OCI-LY7 (cell line): ENCODE results near the gene GATAD2B. TPM values are rescaled to one million over a fixed set of nuclear protein-coding genes. Genes with fewer than 3 reads are reported as not detected.

Source experiments
- BruUV-seq: library from RNA; stranded (reverse); fragments of 400-500 nt; replicated peaks from 2 replicates; lab custom pipeline; 2021; lab: Mats Ljungman, UMichigan
- CTCF ChIA-PET: fragments of 300-600 bp; sonication (Branson Sonifier 250); formaldehyde crosslinking; loops from one replicate; lab custom pipeline; 2022; ENCODE audit warnings: antibody characterized with exemption; ENCODE audit not compliant: unreplicated experiment; lab: Charles Lee
- POLR2A ChIA-PET: fragments of 300-600 bp; sonication (Branson Sonifier 250); formaldehyde crosslinking; loops from one replicate; lab custom pipeline; 2022; ENCODE audit warnings: antibody characterized with exemption; lab: Charles Lee
- DNase-seq: peaks from one replicate; pipeline ENCODE4 v3.0.0-alpha.2; 2015; ENCODE audit warnings: low spot score
- H2AFZ ChIP-seq: fragments of 200-600 bp; sonication (generic), shearing (Covaris generic); 2 replicates; pipeline ENCODE4 v1.6.1; 2014; ENCODE audit warnings: mild to moderate bottlenecking, antibody characterized with exemption, low read length, moderate library complexity
- H3K27ac ChIP-seq: fragments of 200-600 bp; sonication (generic); 2 replicates; pipeline ENCODE4 v1.5.1; 2014; ENCODE audit warnings: mixed run types, low read depth, mild to moderate bottlenecking, moderate library complexity, low read length, inconsistent platforms; ENCODE audit not compliant: poor library complexity, severe bottlenecking
- H3K36me3 ChIP-seq: fragments of 200-600 bp; sonication (generic); 2 replicates; pipeline ENCODE4 v1.6.1; 2014; ENCODE audit warnings: mild to moderate bottlenecking, antibody characterized with exemption, low read length, moderate library complexity, mixed read lengths; ENCODE audit not compliant: insufficient read depth
- H3K4me1 ChIP-seq: fragments of 200-600 bp; sonication (generic); 2 replicates; pipeline ENCODE4 v1.5.1; 2014; ENCODE audit warnings: mild to moderate bottlenecking, low read length; ENCODE audit not compliant: insufficient read depth, poor library complexity, severe bottlenecking
- H3K4me2 ChIP-seq: fragments of 200-600 bp; sonication (generic); 2 replicates; pipeline ENCODE4 v1.6.1; 2014; ENCODE audit warnings: mild to moderate bottlenecking, low read length
- H3K4me3 ChIP-seq: fragments of 200-600 bp; sonication (generic); 2 replicates; pipeline ENCODE4 v1.5.1; 2014; ENCODE audit warnings: mild to moderate bottlenecking, low read depth, low read length; ENCODE audit not compliant: poor library complexity, severe bottlenecking
- H3K79me2 ChIP-seq: fragments of 200-600 bp; sonication (generic); 2 replicates; pipeline ENCODE4 v1.6.1; 2016; ENCODE audit warnings: low read depth, mild to moderate bottlenecking, low read length, moderate library complexity, mixed read lengths; ENCODE audit not compliant: insufficient read depth
- H3K9me2 ChIP-seq: fragments of 200-600 bp; sonication (generic); 2 replicates; pipeline ENCODE4 v1.6.1; 2016; ENCODE audit warnings: mild to moderate bottlenecking, low read length, mixed read lengths; ENCODE audit not compliant: insufficient read depth
- H3K9me3 ChIP-seq: fragments of 200-600 bp; sonication (generic); 2 replicates; pipeline ENCODE4 v1.6.1; 2014; ENCODE audit warnings: mild to moderate bottlenecking, mixed run types, low read length, mixed read lengths
- H4K20me1 ChIP-seq: fragments of 200-600 bp; sonication (generic); 2 replicates; pipeline ENCODE4 v1.6.1; 2014; ENCODE audit warnings: mild to moderate bottlenecking, antibody characterized with exemption, low read length, moderate library complexity, mixed read lengths; ENCODE audit not compliant: insufficient read depth
- CTCF ChIP-seq: fragments of 200-600 bp; sonication (generic); conservative IDR thresholded peaks from 2 replicates; pipeline ENCODE4 v1.5.1; 2014; ENCODE audit warnings: mild to moderate bottlenecking, antibody characterized with exemption, low read length, moderate library complexity, mixed read lengths
- EZH2phosphoT487 ChIP-seq: fragments of 200-600 bp; sonication (generic); IDR thresholded peaks from 2 replicates; pipeline ENCODE4 v1.6.1; 2018; ENCODE audit warnings: low read depth, borderline replicate concordance, mild to moderate bottlenecking, mixed run types, antibody characterized with exemption, low read length, moderate library complexity, mixed read lengths
- intact Hi-C: fragments of 100-400 bp; cut with micrococcal nuclease; formaldehyde crosslinking; loops from one replicate; pipeline ENCODE4 v1.10.0; 2022; ENCODE audit not compliant: unreplicated experiment
- total RNA-seq, 2 experiments: library from RNA; depleted of rRNA in 1 of 2; stranded (reverse); fragments of >200 nt in 1 of 2; shearing (Covaris generic) in 1 of 2; gene quantifications; 2 replicates each; pipeline ENCODE4 v1.2.3, GENCODE V29; 2014 to 2022

Gene GATAD2B
- total RNA-seq, 2 experiments from 2014 or later = 11.2 to 65.2 TPM

GRCh38 chr1:153945131-153945794 is 22.5 kb upstream of the GATAD2B start:
- no TSS peak for BruUV-seq
- DNase-seq = peak; percentile 84
- ChIA-PET CTCF (interaction anchor here (1.3 kb wide), 2 partner anchors 22 kb away, joined by 4 to 6 read pairs; partner anchors contain the start of genes CREB3L4 and GATAD2B), POLR2A (interaction anchor here (0.5 to 4.2 kb wide), 11 partner anchors 16 to 162 kb away, joined by 3 to 32 read pairs (median 4); partner anchors contain the start of genes CREB3L4, GATAD2B and SLC39A1)
- peaks cover 35% of the 10 kb centered on the region for H3K4me1 ChIP-seq
- H3K4me3 ChIP-seq = peak overlapping the region; percentile 86
- H3K27ac ChIP-seq = peak overlapping the region; percentile 92
- TF ChIP-seq EZH2phosphoT487 (no peak), CTCF (no peak)
- H3K9me2 ChIP-seq = no peaks in the 10 kb centered on the region
- no peak overlapping the region; the same call in 1 of the 2 replicates for H2AFZ ChIP-seq
- H3K36me3 ChIP-seq = peaks cover 74% of the 10 kb centered on the region
- H3K79me2 ChIP-seq = peaks cover 20% of the 10 kb centered on the region
- H4K20me1 ChIP-seq = no peaks in the 10 kb centered on the region
- no peaks in the 10 kb centered on the region for H3K9me3 ChIP-seq
- intact Hi-C loops = loop anchor here (1.0 kb wide), 1 partner anchor 124 kb away; no protein-coding TSS in a partner anchor
- H3K4me2 ChIP-seq = peak overlapping the region; percentile 96

DNA sequence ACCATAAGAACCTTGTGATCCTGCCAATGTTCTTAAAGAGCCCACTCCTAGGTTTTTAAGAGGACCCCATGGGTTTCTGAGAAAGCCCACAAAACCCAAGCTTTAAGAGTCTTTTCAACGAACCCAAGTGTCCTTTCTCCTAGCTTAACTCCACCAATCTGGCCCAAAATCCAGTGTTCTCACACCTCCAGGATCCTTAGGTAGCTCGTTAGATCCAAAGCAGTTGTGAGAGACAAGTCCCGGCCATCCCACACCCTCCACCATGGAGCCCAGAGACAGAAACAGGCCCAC is 22.0 kb upstream of the GATAD2B start:
- BruUV-seq = TSS peak; percentile 69
- Histone ChIP-seq H3K4me1 (peaks cover 35% of the 10 kb centered on the region), H4K20me1 (no peaks in the 10 kb centered on the region), H3K79me2 (peaks cover 20% of the 10 kb centered on the region), H3K36me3 (peaks cover 74% of the 10 kb centered on the region), H3K9me3 (no peaks in the 10 kb centered on the region), H3K4me3 (peak overlapping the region; percentile 86), H3K27ac (peak overlapping the region; percentile 92), H2AFZ (no peak overlapping the region; the same call in 1 of the 2 replicates), H3K4me2 (peak overlapping the region; percentile 96), H3K9me2 (no peaks in the 10 kb centered on the region)
- DNase-seq = no peak
- intact Hi-C loops = loop anchor here (1.0 kb wide), 1 partner anchor 123 kb away; no protein-coding TSS in a partner anchor
- TF ChIP-seq CTCF (no peak), EZH2phosphoT487 (no peak)
- CTCF ChIA-PET = interaction anchor here (0.5 to 1.3 kb wide), 2 partner anchors 19 to 22 kb away, joined by 4 read pairs; partner anchors contain the start of genes GATAD2B and SLC39A1
- POLR2A ChIA-PET = interaction anchor here (0.5 to 4.2 kb wide), 12 partner anchors 16 to 223 kb away, joined by 3 to 32 read pairs (median 4); partner anchors contain the start of genes CREB3L4, GATAD2B and SLC39A1
